CD4-positive, alpha-beta memory T cell (primary cell): ENCODE results near the gene ROPN1. TPM values are rescaled to one million over a fixed set of nuclear protein-coding genes. Genes with fewer than 3 reads are reported as not detected.
"Not testable (repeated sequence)": the region's sequence is repeated elsewhere in the genome, so short reads cannot be mapped to it uniquely, and the experiment has no call there.

ENCODE experiments used
- CTCF ChIA-PET: fragments of 350-600 bp; sonication (Branson Sonifier 250); formaldehyde crosslinking; loops from one replicate; lab custom pipeline; 2021; ENCODE audit warnings: inconsistent platforms; ENCODE audit not compliant: partially characterized antibody; lab: Charles Lee
- POLR2A ChIA-PET: fragments of 350-600 bp; sonication (Branson Sonifier 250); formaldehyde crosslinking; loops from one replicate; lab custom pipeline; 2021; ENCODE audit not compliant: partially characterized antibody; lab: Charles Lee
- DNase-seq, 5 donors: peaks; one replicate each; pipeline versions ENCODE4 v3.0.0 to v3.0.0-alpha.2; 2020 to 2022; ENCODE audit warnings: mixed read lengths in 1 of 5
- H3K27ac ChIP-seq: one replicate; pipeline ENCODE4 v1.7.0; 2013; ENCODE audit warnings: low read depth, low read length
- H3K27me3 ChIP-seq: 2 replicates; pipeline ENCODE4 v1.7.0; 2013; ENCODE audit warnings: mild to moderate bottlenecking, low read length, moderate library complexity; ENCODE audit not compliant: insufficient read depth
- H3K36me3 ChIP-seq: 2 replicates; pipeline ENCODE4 v1.7.0; 2013; ENCODE audit warnings: mild to moderate bottlenecking, low read length, moderate library complexity; ENCODE audit not compliant: insufficient read depth
- H3K4me1 ChIP-seq: 2 replicates; pipeline ENCODE4 v1.7.0; 2013; ENCODE audit warnings: mild to moderate bottlenecking, low read length, moderate library complexity; ENCODE audit not compliant: insufficient read depth
- H3K4me3 ChIP-seq, 2 donors: one replicate each; pipeline ENCODE4 v1.7.0; 2013; ENCODE audit warnings: low read length in 2 of 2, mild to moderate bottlenecking in 1 of 2
- H3K9me3 ChIP-seq, 2 donors: one replicate each; pipeline ENCODE4 v1.7.0; 2013; ENCODE audit warnings: low read length in 2 of 2, control low read depth in 1 of 2; ENCODE audit not compliant: control insufficient read depth in 1 of 2
- H3K27ac Mint-ChIP-seq, 7 donors: one replicate each; pipeline ENCODE4 v1.8.0; 2020 to 2021; ENCODE audit warnings: mixed read lengths in 7 of 7, mild to moderate bottlenecking in 6 of 7, inconsistent platforms in 3 of 7, moderate library complexity in 3 of 7
- H3K27me3 Mint-ChIP-seq, 2 donors: one replicate each; pipeline ENCODE4 v1.8.0; 2020 to 2021; ENCODE audit warnings: mixed read lengths in 2 of 2
- H3K36me3 Mint-ChIP-seq, 2 donors: one replicate each; pipeline ENCODE4 v1.8.0; 2020 to 2021; ENCODE audit warnings: mixed read lengths in 2 of 2, inconsistent platforms in 1 of 2, mild to moderate bottlenecking in 1 of 2
- H3K4me1 Mint-ChIP-seq, 4 donors: one replicate each; pipeline ENCODE4 v1.8.0; 2020 to 2021; ENCODE audit warnings: mixed read lengths in 4 of 4, mild to moderate bottlenecking in 1 of 4
- H3K4me3 Mint-ChIP-seq, 8 donors: one replicate each; pipeline ENCODE4 v1.8.0; 2020 to 2021; ENCODE audit warnings: mixed read lengths in 8 of 8, mild to moderate bottlenecking in 7 of 8, moderate library complexity in 6 of 8, inconsistent platforms in 3 of 8
- H3K9me3 Mint-ChIP-seq, 8 donors: one replicate each; pipeline ENCODE4 v1.8.0; 2020 to 2021; ENCODE audit warnings: mixed read lengths in 8 of 8, mild to moderate bottlenecking in 5 of 8, inconsistent platforms in 3 of 8, moderate library complexity in 1 of 8
- intact Hi-C: fragments of 100-400 bp; cut with micrococcal nuclease; formaldehyde crosslinking; loops from one replicate; pipeline ENCODE4 v1.15.1; 2023
- polyA plus RNA-seq, 2 donors: library from polyadenylated mRNA; unstranded; fragments of 300-500 nt; fragmentation: Illumina TruSeq; gene quantifications; one replicate each; pipeline ENCODE4 v1.2.3, GENCODE V29; 2021
- total RNA-seq, 2 experiments: library from RNA; stranded (reverse); gene quantifications; one replicate each; pipeline ENCODE4 v1.2.3, GENCODE V29; 2021

The ROPN1 gene
- total and polyA plus RNA-seq, 4 experiments from 2014 or later: not detected

- H3K27ac Mint-ChIP-seq, H3K36me3 Mint-ChIP-seq, H3K27me3 ChIP-seq, H3K9me3 ChIP-seq, H3K4me3 ChIP-seq, H3K4me1 ChIP-seq, H3K4me1 Mint-ChIP-seq, H3K4me3 Mint-ChIP-seq, POLR2A ChIA-PET, H3K36me3 ChIP-seq, H3K9me3 Mint-ChIP-seq, CTCF ChIA-PET, DNase-seq, H3K27ac ChIP-seq: not testable (repeated sequence)
- intact Hi-C loops: loop anchor here (10.0 kb wide), 1 partner anchor 758 kb away; no protein-coding TSS in a partner anchor
- peaks cover 13 to 25% of the 10 kb centered on the region in 2 donors for H3K27me3 Mint-ChIP-seq
Observed at GRCh38 chr3:123966799-123967198, 25.1 kb downstream of the ROPN1 start.

- Mint-ChIP-seq H3K27me3 (peaks cover 6 to 16% of the 10 kb centered on the region in 2 donors), H3K4me1 (peaks cover 8 to 19% (median 11%) of the 10 kb centered on the region in 4 donors)
- CTCF ChIA-PET: interaction anchor here (0.5 kb wide), 1 partner anchor 1253 kb away, joined by 3 read pairs; no protein-coding TSS in a partner anchor
- intact Hi-C loops: loop anchor here (5.0 to 10.0 kb wide), 2 partner anchors 760 to 1953 kb away; no protein-coding TSS in a partner anchor
- H3K4me3 Mint-ChIP-seq, H3K27ac ChIP-seq, DNase-seq, H3K9me3 Mint-ChIP-seq, H3K36me3 ChIP-seq, H3K27ac Mint-ChIP-seq, POLR2A ChIA-PET, H3K9me3 ChIP-seq, H3K27me3 ChIP-seq, H3K4me3 ChIP-seq, H3K36me3 Mint-ChIP-seq: not testable (repeated sequence)
- H3K4me1 ChIP-seq: peaks cover 11% of the 10 kb centered on the region
Observed at GRCh38 chr3:123964793-123965192, 27.1 kb downstream of the ROPN1 start.

- ChIA-PET CTCF (no interaction called here), POLR2A (interaction anchor here (1.0 kb wide), 1 partner anchor 10 kb away, joined by 3 read pairs; no protein-coding TSS in a partner anchor)
- peaks cover 26% of the 10 kb centered on the region for H3K4me1 ChIP-seq
- peaks cover 13 to 38% (median 23%) of the 10 kb centered on the region in 4 donors for H3K4me1 Mint-ChIP-seq
- H3K36me3 Mint-ChIP-seq: peaks cover 0 to 10% of the 10 kb centered on the region in 2 donors
- H3K36me3 ChIP-seq: no peaks in the 10 kb centered on the region
- intact Hi-C loops: loop anchor here (2.0 to 10.0 kb wide), 3 partner anchors 377 to 1956 kb away; partner anchors contain the start of gene HACD2
- peak overlapping the region; percentile 27 to 93 for H3K4me3 ChIP-seq
- H3K9me3 Mint-ChIP-seq: no peaks in the 10 kb centered on the region
- H3K27me3 Mint-ChIP-seq: peaks cover 2 to 4% of the 10 kb centered on the region in 2 donors
- peak overlapping the region; percentile 96 to 99 (median 98) for H3K4me3 Mint-ChIP-seq
- peak overlapping the region; percentile 65 for H3K27ac ChIP-seq
- no peaks in the 10 kb centered on the region for H3K27me3 ChIP-seq
- no peaks in the 10 kb centered on the region for H3K9me3 ChIP-seq
- peak in 1 of 5 donors; percentile 1 for DNase-seq
- peak overlapping the region; percentile 88 to 97 (median 93) for H3K27ac Mint-ChIP-seq
Observed at GRCh38 chr3:123961508-123961856, 30.4 kb downstream of the ROPN1 start.

- Histone ChIP-seq H3K27me3 (no peaks in the 10 kb centered on the region), H3K27ac (peak within 1 kb of the TSS; percentile 65), H3K4me3 (peak within 1 kb of the TSS; percentile 27 to 93), H3K36me3 (no peaks in the 10 kb centered on the region), H3K4me1 (peaks cover 26% of the 10 kb centered on the region), H3K9me3 (no peaks in the 10 kb centered on the region)
- peak; percentile 61 to 83 (median 65) for DNase-seq
- Mint-ChIP-seq H3K4me3 (peak within 1 kb of the TSS; percentile 96 to 99 (median 98)), H3K27me3 (peaks cover 0 to 2% of the 10 kb centered on the region in 2 donors), H3K9me3 (no peaks in the 10 kb centered on the region), H3K36me3 (peaks cover 0 to 10% of the 10 kb centered on the region in 2 donors), H3K27ac (peak within 1 kb of the TSS; percentile 88 to 97 (median 93)), H3K4me1 (peaks cover 13 to 38% (median 23%) of the 10 kb centered on the region in 4 donors)
- POLR2A ChIA-PET: interaction anchor here (1.0 to 1.3 kb wide), 2 partner anchors 9 to 10 kb away, joined by 3 to 4 read pairs; no protein-coding TSS in a partner anchor
- intact Hi-C loops: loop anchor here (2.0 to 10.0 kb wide), 3 partner anchors 376 to 1956 kb away; partner anchors contain the start of gene HACD2
- CTCF ChIA-PET: no interaction called here
Observed at GRCh38 chr3:123960781-123961507, 31.0 kb downstream of the ROPN1 start, which contains the start of gene CCDC14. TSS of gene CCDC14 (minus strand) at chr3:123961229. CDS start at chr3:123961173, 56 bp downstream.

GRCh38 chr3:123953735-123954134 is 38.2 kb downstream of the ROPN1 start:
- ChIA-PET POLR2A (no interaction called here), CTCF (no interaction called here)
- Histone ChIP-seq H3K9me3 (no peaks in the 10 kb centered on the region), H3K27ac (no peak overlapping the region), H3K4me3 (no peak overlapping the region), H3K27me3 (no peaks in the 10 kb centered on the region), H3K36me3 (no peaks in the 10 kb centered on the region), H3K4me1 (peaks cover 4% of the 10 kb centered on the region)
- H3K9me3 Mint-ChIP-seq: no peaks in the 10 kb centered on the region
- no peak for DNase-seq
- intact Hi-C loops: no loop called here
- H3K4me1 Mint-ChIP-seq: peaks cover 3 to 10% (median 4%) of the 10 kb centered on the region in 4 donors
- H3K27ac Mint-ChIP-seq: no peak overlapping the region
- H3K4me3 Mint-ChIP-seq: no peak overlapping the region
- peaks cover 35 to 41% of the 10 kb centered on the region in 2 donors for H3K36me3 Mint-ChIP-seq
- no peaks in the 10 kb centered on the region for H3K27me3 Mint-ChIP-seq

- no peak overlapping the region for H3K4me3 ChIP-seq
- Mint-ChIP-seq H3K27me3 (no peaks in the 10 kb centered on the region), H3K36me3 (peaks cover 39 to 44% of the 10 kb centered on the region in 2 donors), H3K27ac (no peak overlapping the region), H3K9me3 (no peaks in the 10 kb centered on the region), H3K4me1 (peaks cover 0 to 3% (median under 1%) of the 10 kb centered on the region in 4 donors), H3K4me3 (no peak overlapping the region)
- ChIA-PET POLR2A (interaction anchor here (0.6 kb wide), 1 partner anchor 1660 kb away, joined by 3 read pairs; no protein-coding TSS in a partner anchor), CTCF (no interaction called here)
- no peaks in the 10 kb centered on the region for H3K27me3 ChIP-seq
- H3K9me3 ChIP-seq: no peaks in the 10 kb centered on the region
- no peaks in the 10 kb centered on the region for H3K4me1 ChIP-seq
- H3K27ac ChIP-seq: no peak overlapping the region
- intact Hi-C loops: no loop called here
- no peak for DNase-seq
- no peaks in the 10 kb centered on the region for H3K36me3 ChIP-seq
Observed at GRCh38 chr3:123952844-123953520, 38.9 kb downstream of the ROPN1 start.
